Naive thymus-derived CD4-positive, alpha-beta T cell (primary cell): ENCODE results near the gene OOSP2. TPM values are rescaled to one million over a fixed set of nuclear protein-coding genes. Genes with fewer than 3 reads are reported as not detected.
"Not testable (repeated sequence)": the region's sequence is repeated elsewhere in the genome, so short reads cannot be mapped to it uniquely, and the experiment has no call there.

Source experiments
- ATAC-seq: fragments of 150-1000 bp; cut with Tn5 transposase; 2 replicates; pipeline ENCODE4 v1.10.0; 2021; ENCODE audit warnings: mild to moderate bottlenecking, moderate library complexity
- CTCF ChIA-PET: fragments of 350-600 bp; sonication (Branson Sonifier 250); formaldehyde crosslinking; loops from one replicate; lab custom pipeline; 2021; ENCODE audit warnings: antibody characterized with exemption; lab: Charles Lee
- POLR2A ChIA-PET: fragments of 350-600 bp; sonication (Branson Sonifier 250); formaldehyde crosslinking; loops from one replicate; lab custom pipeline; 2021; ENCODE audit warnings: antibody characterized with exemption, inconsistent platforms; lab: Charles Lee
- DNase-seq, 9 donors: peaks; one replicate each; pipeline versions ENCODE4 v3.0.0 to v3.0.0-alpha.2; 2020 to 2022; ENCODE audit warnings: mixed read lengths in 1 of 9
- H3K27ac ChIP-seq: one replicate; pipeline ENCODE4 v1.7.0; 2013; ENCODE audit warnings: mild to moderate bottlenecking, low read depth, low read length, moderate library complexity
- H3K27me3 ChIP-seq, 2 donors: one replicate each; pipeline ENCODE4 v1.7.0; 2013; ENCODE audit warnings: low read length in 2 of 2, mild to moderate bottlenecking in 2 of 2, moderate library complexity in 2 of 2; ENCODE audit not compliant: control insufficient read depth in 2 of 2, insufficient read depth in 2 of 2
- H3K36me3 ChIP-seq, 3 experiments: 1 replicate in 2 of 3; 2 replicates in 1 of 3; pipeline ENCODE4 v1.7.0; 2013; ENCODE audit warnings: low read length in 3 of 3, mild to moderate bottlenecking in 3 of 3, moderate library complexity in 1 of 3; ENCODE audit not compliant: insufficient read depth in 3 of 3, control insufficient read depth in 2 of 3
- H3K4me1 ChIP-seq, 2 donors: one replicate each; pipeline ENCODE4 v1.7.0; 2013; ENCODE audit warnings: low read length in 2 of 2, mild to moderate bottlenecking in 2 of 2, moderate library complexity in 1 of 2; ENCODE audit not compliant: control insufficient read depth in 2 of 2, insufficient read depth in 2 of 2
- H3K4me3 ChIP-seq: 2 replicates; pipeline ENCODE4 v1.7.0; 2013; ENCODE audit warnings: mild to moderate bottlenecking, low read length
- H3K9me3 ChIP-seq, 3 experiments: 1 replicate in 2 of 3; 2 replicates in 1 of 3; pipeline ENCODE4 v1.7.0; 2013; ENCODE audit warnings: low read length in 3 of 3; ENCODE audit not compliant: control insufficient read depth in 2 of 3
- H3K27ac Mint-ChIP-seq, 9 donors: one replicate each; pipeline ENCODE4 v1.8.0; 2020 to 2022; ENCODE audit warnings: mixed read lengths in 9 of 9, mild to moderate bottlenecking in 8 of 9, moderate library complexity in 5 of 9, inconsistent platforms in 2 of 9
- H3K27me3 Mint-ChIP-seq, 5 donors: one replicate each; pipeline ENCODE4 v1.8.0; 2021 to 2022; ENCODE audit warnings: mixed read lengths in 5 of 5, mild to moderate bottlenecking in 1 of 5
- H3K36me3 Mint-ChIP-seq, 5 donors: one replicate each; pipeline ENCODE4 v1.8.0; 2020 to 2022; ENCODE audit warnings: mixed read lengths in 5 of 5, mild to moderate bottlenecking in 3 of 5, inconsistent platforms in 1 of 5
- H3K4me1 Mint-ChIP-seq, 7 donors: one replicate each; pipeline ENCODE4 v1.8.0; 2020 to 2022; ENCODE audit warnings: mixed read lengths in 7 of 7, mild to moderate bottlenecking in 3 of 7, inconsistent platforms in 1 of 7
- H3K4me3 Mint-ChIP-seq, 10 donors: one replicate each; pipeline ENCODE4 v1.8.0; 2020 to 2022; ENCODE audit warnings: mild to moderate bottlenecking in 10 of 10, mixed read lengths in 10 of 10, moderate library complexity in 6 of 10, inconsistent platforms in 2 of 10
- H3K9me3 Mint-ChIP-seq, 11 donors: one replicate each; pipeline ENCODE4 v1.8.0; 2020 to 2022; ENCODE audit warnings: mixed read lengths in 11 of 11, mild to moderate bottlenecking in 4 of 11, inconsistent platforms in 1 of 11, moderate library complexity in 1 of 11
- intact Hi-C, 2 donors: fragments of 100-400 bp; cut with micrococcal nuclease; formaldehyde crosslinking; loops; one replicate each; pipeline ENCODE4 v1.15.1; 2023
- polyA plus RNA-seq, 2 donors: library from polyadenylated mRNA; unstranded; fragments of 300-500 nt; fragmentation: Illumina TruSeq; gene quantifications; one replicate each; pipeline ENCODE4 v1.2.3, GENCODE V29; 2021
- total RNA-seq, 6 experiments: library from RNA in 5 of 6; stranded (reverse) in 5 of 6; gene quantifications; 1 replicate in 5 of 6; 2 replicates in 1 of 6; pipeline ENCODE4 v1.2.3 and lab custom pipeline; 2021 to 2026

Gene OOSP2
- total and polyA plus RNA-seq, 7 experiments from 2014 or later = not detected

- Mint-ChIP-seq H3K36me3 (no peaks in the 10 kb centered on the region), H3K27ac (no peak within 1 kb of the TSS), H3K27me3 (peaks cover 0 to 10% (median 9%) of the 10 kb centered on the region in 5 donors), H3K4me1 (peaks cover 0 to 1% (median 0%) of the 10 kb centered on the region in 7 donors), H3K4me3 (no peak within 1 kb of the TSS), H3K9me3 (peaks cover 0 to 3% (median 0%) of the 10 kb centered on the region in 11 donors)
- Histone ChIP-seq H3K9me3 (no peaks in the 10 kb centered on the region), H3K27me3 (no peaks in the 10 kb centered on the region), H3K36me3 (no peaks in the 10 kb centered on the region), H3K4me3 (no peak within 1 kb of the TSS), H3K27ac (no peak within 1 kb of the TSS), H3K4me1 (no peaks in the 10 kb centered on the region)
- CTCF ChIA-PET = no interaction called here
- no peak for DNase-seq
- POLR2A ChIA-PET = no interaction called here
- ATAC-seq = no peak
- intact Hi-C loops = no loop called here
Observed at GRCh38 chr11:60016881-60017280, 23.3 kb upstream of the OOSP2 start, which contains the start of gene OOSP4B. TSS of gene OOSP4B (plus strand) at chr11:60017181.

GRCh38 chr11:60018058-60018457, 22.2 kb upstream of the OOSP2 start:
- CTCF ChIA-PET = no interaction called here
- Histone ChIP-seq H3K4me1 (no peaks in the 10 kb centered on the region), H3K27me3 (no peaks in the 10 kb centered on the region), H3K4me3 (no peak overlapping the region), H3K9me3 (no peaks in the 10 kb centered on the region), H3K36me3 (no peaks in the 10 kb centered on the region), H3K27ac (no peak overlapping the region)
- Mint-ChIP-seq H3K27ac (no peak overlapping the region), H3K9me3 (peaks cover 0 to 3% (median 0%) of the 10 kb centered on the region in 11 donors), H3K4me1 (peaks cover 0 to 1% (median 0%) of the 10 kb centered on the region in 7 donors), H3K4me3 (no peak overlapping the region), H3K27me3 (peaks cover 0 to 15% (median 9%) of the 10 kb centered on the region in 5 donors), H3K36me3 (no peaks in the 10 kb centered on the region)
- ATAC-seq (no peak), DNase-seq (no peak)
- POLR2A ChIA-PET = no interaction called here
- intact Hi-C loops = no loop called here

- H3K9me3 Mint-ChIP-seq, H3K9me3 ChIP-seq, ATAC-seq, H3K36me3 ChIP-seq, H3K27ac ChIP-seq, H3K4me3 ChIP-seq, H3K27me3 ChIP-seq, H3K27ac Mint-ChIP-seq, POLR2A ChIA-PET, H3K4me3 Mint-ChIP-seq, H3K36me3 Mint-ChIP-seq, H3K4me1 ChIP-seq, intact Hi-C loops, DNase-seq, H3K4me1 Mint-ChIP-seq, CTCF ChIA-PET: not testable (repeated sequence)
- peaks cover 0 to 15% (median 9%) of the 10 kb centered on the region in 5 donors for H3K27me3 Mint-ChIP-seq
Observed at GRCh38 chr11:60020376-60020775, 19.8 kb upstream of the OOSP2 start.

- Mint-ChIP-seq H3K9me3 (no peaks in the 10 kb centered on the region), H3K4me3 (no peak overlapping the region), H3K36me3 (no peaks in the 10 kb centered on the region), H3K27ac (no peak overlapping the region), H3K27me3 (peaks cover 0 to 4% (median 0%) of the 10 kb centered on the region in 5 donors), H3K4me1 (no peaks in the 10 kb centered on the region)
- POLR2A ChIA-PET = no interaction called here
- DNase-seq = no peak
- H3K27me3 ChIP-seq = no peaks in the 10 kb centered on the region
- H3K27ac ChIP-seq = no peak overlapping the region
- intact Hi-C loops = no loop called here
- CTCF ChIA-PET = no interaction called here
- H3K4me3 ChIP-seq = no peak overlapping the region
- H3K4me1 ChIP-seq = no peaks in the 10 kb centered on the region
- no peak for ATAC-seq
- no peaks in the 10 kb centered on the region for H3K9me3 ChIP-seq
- H3K36me3 ChIP-seq = no peaks in the 10 kb centered on the region
Observed at GRCh38 chr11:60029015-60029632, 11.1 kb upstream of the OOSP2 start.

GRCh38 chr11:60050422-60050821, 10.2 kb downstream of the OOSP2 start:
- H3K36me3 Mint-ChIP-seq, H3K9me3 Mint-ChIP-seq, CTCF ChIA-PET, POLR2A ChIA-PET, H3K4me3 Mint-ChIP-seq, H3K4me1 Mint-ChIP-seq, H3K4me1 ChIP-seq, H3K27me3 ChIP-seq, intact Hi-C loops, DNase-seq, H3K9me3 ChIP-seq, H3K36me3 ChIP-seq, H3K27ac ChIP-seq, ATAC-seq, H3K27ac Mint-ChIP-seq, H3K4me3 ChIP-seq: not testable (repeated sequence)
- H3K27me3 Mint-ChIP-seq = peaks cover 4 to 12% (median 10%) of the 10 kb centered on the region in 5 donors

DNA sequence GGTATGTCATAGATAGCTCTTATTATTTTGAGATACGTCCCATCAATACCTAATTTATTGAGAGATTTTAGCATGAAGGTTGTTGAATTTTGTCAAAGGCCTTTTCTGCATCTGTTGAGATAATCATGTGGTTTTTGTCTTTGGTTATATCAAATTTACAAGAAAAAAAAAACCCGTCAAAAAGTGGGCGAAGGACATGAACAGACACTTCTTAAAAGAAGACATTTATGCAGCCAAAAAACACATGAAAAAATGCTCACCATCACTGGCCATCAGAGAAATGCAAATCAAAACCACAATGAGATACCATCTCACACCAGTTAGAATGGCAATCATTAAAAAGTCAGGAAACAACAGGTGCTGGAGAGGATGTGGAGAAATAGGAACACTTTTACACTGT, 10.6 kb downstream of the OOSP2 start:
- H3K36me3 Mint-ChIP-seq, H3K27me3 Mint-ChIP-seq, H3K4me3 Mint-ChIP-seq, H3K9me3 Mint-ChIP-seq, H3K36me3 ChIP-seq, ATAC-seq, H3K4me3 ChIP-seq, H3K4me1 Mint-ChIP-seq, CTCF ChIA-PET, H3K27me3 ChIP-seq, DNase-seq, POLR2A ChIA-PET, H3K27ac ChIP-seq, H3K4me1 ChIP-seq, intact Hi-C loops, H3K9me3 ChIP-seq, H3K27ac Mint-ChIP-seq: not testable (repeated sequence)

DNA sequence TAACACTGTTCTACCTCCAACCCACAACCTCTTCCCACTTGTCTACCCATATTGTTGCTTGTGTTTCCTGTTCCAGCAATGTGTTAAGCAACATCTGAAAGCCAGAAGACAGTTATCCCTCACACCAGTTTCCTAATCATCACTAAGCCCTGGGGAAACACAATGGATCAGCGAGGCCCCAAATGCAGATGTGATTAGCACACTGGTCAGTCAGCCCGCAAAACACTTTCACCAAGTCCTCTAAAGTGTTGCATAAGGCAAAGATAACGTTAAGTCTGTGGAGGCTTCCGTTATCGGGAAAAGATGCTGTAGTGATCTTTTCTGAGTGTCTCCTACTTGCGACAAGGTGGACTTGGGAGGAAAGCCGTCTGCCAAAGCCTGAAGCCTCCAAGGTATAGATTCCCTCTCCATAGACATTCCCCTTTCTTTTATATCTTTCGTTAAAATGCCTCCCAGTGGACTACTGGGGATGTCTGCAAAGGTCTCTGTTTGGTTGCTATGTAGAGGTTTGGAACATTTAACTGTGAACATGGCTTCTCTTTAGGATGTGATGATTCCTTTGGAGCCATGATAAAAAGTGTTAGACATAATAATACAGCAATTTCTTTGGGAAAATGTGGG, 16.2 kb downstream of the OOSP2 start, which contains the start of gene MS4A3:
Gene MS4A3 (plus strand): TSS at position 317 of the 621 bp plus-strand sequence. CDS start 4,496 bp downstream, outside the sequence.
- ChIA-PET POLR2A (no interaction called here), CTCF (no interaction called here)
- intact Hi-C loops = no loop called here
- peaks cover 0 to 4% (median 0%) of the 10 kb centered on the region in 11 donors for H3K9me3 Mint-ChIP-seq
- H3K27me3 ChIP-seq = no peaks in the 10 kb centered on the region
- H3K4me1 ChIP-seq = no peaks in the 10 kb centered on the region
- no peak for DNase-seq
- H3K27ac Mint-ChIP-seq = no peak within 1 kb of the TSS
- H3K4me3 Mint-ChIP-seq = no peak within 1 kb of the TSS
- no peak within 1 kb of the TSS for H3K4me3 ChIP-seq
- peak; percentile 36 for ATAC-seq
- no peak within 1 kb of the TSS for H3K27ac ChIP-seq
- H3K36me3 ChIP-seq = no peaks in the 10 kb centered on the region
- no peaks in the 10 kb centered on the region for H3K36me3 Mint-ChIP-seq
- H3K4me1 Mint-ChIP-seq = peaks cover 0 to 4% (median 0%) of the 10 kb centered on the region in 7 donors
- H3K9me3 ChIP-seq = no peaks in the 10 kb centered on the region
- peaks cover 0 to 7% (median 4%) of the 10 kb centered on the region in 5 donors for H3K27me3 Mint-ChIP-seq
